ENCODE measurements around the gene PARD3. TPM values are rescaled to one million over a fixed set of nuclear protein-coding genes. Genes with fewer than 3 reads are reported as not detected.

The PARD3 gene
- total and polyA plus RNA-seq, 2 donors (not counting 3 experiments of a cell fraction or from before 2014, with no cell fraction given) = 7.3 to 24.1 TPM

- Histone ChIP-seq H3K4me2 (ENCODE audit: insufficient read depth, low read length) (peak overlapping the region; percentile 89), H3K4me1 (ENCODE audit: control insufficient read depth, extremely low read depth, insufficient read depth, low read length) (peaks cover 17% of the 10 kb centered on the region), H3K36me3 (ENCODE audit: control insufficient read depth in 2 of 2, extremely low read depth in 1 of 2, insufficient read depth in 2 of 2, low read length in 2 of 2) (no peaks in the 10 kb centered on the region), H3K27me3 (ENCODE audit: control insufficient read depth in 2 of 2, insufficient read depth in 2 of 2, low read length in 2 of 2) (no peaks in the 10 kb centered on the region), H3K9ac (replicated peaks; ENCODE audit: extremely low read depth, insufficient read depth, low read length) (peak overlapping the region; percentile 26), H4K20me1 (replicated peaks; ENCODE audit: control insufficient read depth, extremely low read depth, insufficient read depth, low read length) (peaks cover 20% of the 10 kb centered on the region), H3K27ac (ENCODE audit: insufficient read depth, low read depth, low read length) (no peak overlapping the region), H3K79me2 (ENCODE audit: control insufficient read depth, insufficient read depth, low read length) (no peaks in the 10 kb centered on the region), H3K4me3 (replicated peaks in 1 of 3; ENCODE audit: insufficient read depth in 1 of 3, low read depth in 1 of 3, low read length in 3 of 3) (no peak overlapping the region), H2AFZ (ENCODE audit: low read depth, low read length) (no peak overlapping the region), H3K9me3 (replicated peaks; ENCODE audit: control insufficient read depth, insufficient read depth, low read length) (no peaks in the 10 kb centered on the region), H3K9me1 (replicated peaks; ENCODE audit: control insufficient read depth, extremely low read depth, insufficient read depth, low read length) (no peaks in the 10 kb centered on the region)
- POLR2A ChIA-PET = interaction anchor here (0.5 kb wide), 1 partner anchor 87 kb away, joined by 7 read pairs; no protein-coding TSS in a partner anchor
- BruUV-seq (replicated peaks) = no TSS peak
- dilution Hi-C loops (cut with MboI; ENCODE audit: extremely low pct_ligation_motif_present, low sequenced_read_pairs) (no loop called here), intact Hi-C loops (cut with micrococcal nuclease) (no loop called here)
- peak; percentile 60 for FAIRE-seq
- TF ChIP-seq JUN (IDR thresholded peaks at IDR 0.05; ENCODE audit: borderline replicate concordance, insufficient read depth, insufficient read length, low read depth) (peak; percentile 27), POLR2AphosphoS5 (IDR thresholded peaks at IDR 0.05; ENCODE audit: insufficient read depth, low read depth, low read length) (peak; percentile 34), MYC (IDR thresholded peaks at IDR 0.05; ENCODE audit: low read depth, low read length) (no peak)
- peak; percentile 73 for DNase-seq (ENCODE audit: low read depth, low spot score)
- CTCF ChIA-PET = interaction anchor here (0.7 to 1.6 kb wide), 17 partner anchors 9 to 415 kb away, joined by 3 to 8 read pairs (median 4); no protein-coding TSS in a partner anchor
Observed at GRCh38 chr10:34780818-34781380, 34.2 kb downstream of the PARD3 start.

- TF ChIP-seq POLR2A (IDR thresholded peaks at IDR 0.05; ENCODE audit: low read depth, low read length) = no peak
- TF ChIP-seq FOS (IDR thresholded peaks at IDR 0.05; ENCODE audit: borderline replicate concordance, insufficient read depth, low read length) = no peak
- TF ChIP-seq POLR2AphosphoS5 (IDR thresholded peaks at IDR 0.05; ENCODE audit: insufficient read depth, low read depth, low read length) = no peak
- no peak for TF ChIP-seq MYC (IDR thresholded peaks at IDR 0.05; ENCODE audit: low read depth, low read length)
- no peak for TF ChIP-seq JUN (IDR thresholded peaks at IDR 0.05; ENCODE audit: borderline replicate concordance, insufficient read depth, insufficient read length, low read depth)
- TF ChIP-seq, protein P1, sequence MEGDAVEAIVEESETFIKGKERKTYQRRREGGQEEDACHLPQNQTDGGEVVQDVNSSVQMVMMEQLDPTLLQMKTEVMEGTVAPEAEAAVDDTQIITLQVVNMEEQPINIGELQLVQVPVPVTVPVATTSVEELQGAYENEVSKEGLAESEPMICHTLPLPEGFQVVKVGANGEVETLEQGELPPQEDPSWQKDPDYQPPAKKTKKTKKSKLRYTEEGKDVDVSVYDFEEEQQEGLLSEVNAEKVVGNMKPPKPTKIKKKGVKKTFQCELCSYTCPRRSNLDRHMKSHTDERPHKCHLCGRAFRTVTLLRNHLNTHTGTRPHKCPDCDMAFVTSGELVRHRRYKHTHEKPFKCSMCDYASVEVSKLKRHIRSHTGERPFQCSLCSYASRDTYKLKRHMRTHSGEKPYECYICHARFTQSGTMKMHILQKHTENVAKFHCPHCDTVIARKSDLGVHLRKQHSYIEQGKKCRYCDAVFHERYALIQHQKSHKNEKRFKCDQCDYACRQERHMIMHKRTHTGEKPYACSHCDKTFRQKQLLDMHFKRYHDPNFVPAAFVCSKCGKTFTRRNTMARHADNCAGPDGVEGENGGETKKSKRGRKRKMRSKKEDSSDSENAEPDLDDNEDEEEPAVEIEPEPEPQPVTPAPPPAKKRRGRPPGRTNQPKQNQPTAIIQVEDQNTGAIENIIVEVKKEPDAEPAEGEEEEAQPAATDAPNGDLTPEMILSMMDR (IDR thresholded peaks at IDR 0.05; ENCODE audit: extremely low read depth in 1 of 2, insufficient read depth in 1 of 2, low read depth in 1 of 2, low read length in 2 of 2) = no peak
- TF ChIP-seq MAX (IDR thresholded peaks at IDR 0.05; ENCODE audit: insufficient read depth, insufficient read length) = no peak
- TF ChIP-seq EZH2 (IDR thresholded peaks at IDR 0.05; ENCODE audit: borderline replicate concordance, low read depth, low read length, severe bottlenecking) = no peak
- no peak for TF ChIP-seq GATA2 (IDR thresholded peaks at IDR 0.05; ENCODE audit: insufficient read depth, insufficient read length, low read depth, low read length)
- Histone ChIP-seq H3K4me3 (replicated peaks in 1 of 3; ENCODE audit: insufficient read depth in 1 of 3, low read depth in 1 of 3, low read length in 3 of 3) (no peak overlapping the region), H3K27me3 (ENCODE audit: control insufficient read depth in 2 of 2, insufficient read depth in 2 of 2, low read length in 2 of 2) (no peaks in the 10 kb centered on the region), H3K36me3 (ENCODE audit: control insufficient read depth in 2 of 2, extremely low read depth in 1 of 2, insufficient read depth in 2 of 2, low read length in 2 of 2) (no peaks in the 10 kb centered on the region), H3K79me2 (ENCODE audit: control insufficient read depth, insufficient read depth, low read length) (peaks cover 7% of the 10 kb centered on the region), H3K9me3 (replicated peaks; ENCODE audit: control insufficient read depth, insufficient read depth, low read length) (no peaks in the 10 kb centered on the region), H3K4me2 (ENCODE audit: insufficient read depth, low read length) (no peak overlapping the region), H3K27ac (ENCODE audit: insufficient read depth, low read depth, low read length) (no peak overlapping the region), H4K20me1 (replicated peaks; ENCODE audit: control insufficient read depth, extremely low read depth, insufficient read depth, low read length) (peaks cover 27% of the 10 kb centered on the region), H3K9ac (replicated peaks; ENCODE audit: extremely low read depth, insufficient read depth, low read length) (no peak overlapping the region), H2AFZ (ENCODE audit: low read depth, low read length) (no peak overlapping the region), H3K9me1 (replicated peaks; ENCODE audit: control insufficient read depth, extremely low read depth, insufficient read depth, low read length) (no peaks in the 10 kb centered on the region), H3K4me1 (ENCODE audit: control insufficient read depth, extremely low read depth, insufficient read depth, low read length) (peaks cover 17% of the 10 kb centered on the region)
- intact Hi-C loops (cut with micrococcal nuclease) = no loop called here
- ChIA-PET POLR2A (no interaction called here), CTCF (interaction anchor here (1.1 kb wide), 1 partner anchor 10 kb away, joined by 3 read pairs; no protein-coding TSS in a partner anchor)
- FAIRE-seq (no peak), DNase-seq (ENCODE audit: low read depth, low spot score) (no peak)
- no TSS peak for BruUV-seq (replicated peaks)
- dilution Hi-C loops (cut with MboI; ENCODE audit: extremely low pct_ligation_motif_present, low sequenced_read_pairs) = no loop called here
Observed at GRCh38 chr10:34778237-34778636, 36.9 kb downstream of the PARD3 start.
